ENCODE results near the gene R3HDM2. TPM values are rescaled to one million over a fixed set of nuclear protein-coding genes. Genes with fewer than 3 reads are reported as not detected.

Gene R3HDM2
- total and polyA plus RNA-seq, 4 donors, result 7.4 to 28.9 (median 15.1) TPM

GRCh38 chr12:57262126-57262822 lies 168.6 kb downstream of the R3HDM2 start:
- TF ChIP-seq ATF3 (IDR thresholded peaks at IDR 0.05), result no peak
- TF ChIP-seq HNF4G (IDR thresholded peaks at IDR 0.05), result no peak
- TF ChIP-seq TAF1 (conservative IDR thresholded peaks at IDR 0.05), result no peak
- TF ChIP-seq HNF4A (conservative IDR thresholded peaks at IDR 0.05), result no peak
- TF ChIP-seq NR2F2 (IDR thresholded peaks at IDR 0.05), result no peak
- no peak for TF ChIP-seq YY1 (IDR thresholded peaks at IDR 0.05)
- TF ChIP-seq RXRA (IDR thresholded peaks at IDR 0.05), result no peak
- no peak for TF ChIP-seq ZBTB33 (IDR thresholded peaks at IDR 0.05)
- TF ChIP-seq FOXA1 (IDR thresholded peaks at IDR 0.05), result no peak
- TF ChIP-seq SP1 (IDR thresholded peaks at IDR 0.05), result no peak
- TF ChIP-seq EGR1 (IDR thresholded peaks at IDR 0.05; ENCODE audit: low read depth in 2 of 2), result no peak
- no peak for TF ChIP-seq FOXA2 (IDR thresholded peaks at IDR 0.05)
- no peak for TF ChIP-seq MAX (IDR thresholded peaks at IDR 0.05)
- no peak for TF ChIP-seq CTCF (IDR thresholded peaks at IDR 0.05; ENCODE audit: low read depth, low read length, missing input control)
- TF ChIP-seq REST (IDR thresholded peaks at IDR 0.05), result no peak
- TF ChIP-seq GABPA (IDR thresholded peaks at IDR 0.05 in 1 of 2, conservative IDR thresholded peaks at IDR 0.05 in 1 of 2), result no peak
- no peak for TF ChIP-seq RAD21 (IDR thresholded peaks at IDR 0.05)
- no peak for TF ChIP-seq JUND (IDR thresholded peaks at IDR 0.05)
- no peak overlapping the region for H3K9ac ChIP-seq (ENCODE audit: low read depth in 1 of 2, low read length in 2 of 2)
- H3K4me3 ChIP-seq (ENCODE audit: low read depth in 1 of 3, low read length in 3 of 3), result no peak overlapping the region
- no peaks in the 10 kb centered on the region for H3K9me3 ChIP-seq (ENCODE audit: control insufficient read depth in 4 of 4, low read length in 3 of 4)
- H3K4me1 ChIP-seq (ENCODE audit: control insufficient read depth in 4 of 4, insufficient read depth in 4 of 4, low read length in 3 of 4), result peaks cover 7 to 53% (median 42%) of the 10 kb centered on the region in 4 donors
- H3K36me3 ChIP-seq (ENCODE audit: control insufficient read depth in 4 of 4, insufficient read depth in 3 of 4, low read depth in 1 of 4, low read length in 3 of 4), result peaks cover 0 to 28% (median 12%) of the 10 kb centered on the region in 4 donors
- H3K27me3 ChIP-seq (ENCODE audit: control insufficient read depth in 4 of 4, insufficient read depth in 4 of 4, low read length in 3 of 4), result no peaks in the 10 kb centered on the region
- 87% methylated on average over 3 of the region's 3 CpGs for WGBS
- H3K27ac ChIP-seq (ENCODE audit: low read depth in 1 of 2, low read length in 2 of 2), result peak overlapping the region; percentile 55 to 90
- no peak for DNase-seq (ENCODE audit: low spot score)

All from liver (tissue), 9 donors.